HG03354 (cell line): ENCODE results near the gene C16orf54.
"Not testable (repeated sequence)": the region's sequence is repeated elsewhere in the genome, so short reads cannot be mapped to it uniquely, and the experiment has no call there.

Experiments used
- ATAC-seq: cut with Tn5 transposase; IDR thresholded peaks from one replicate; pipeline ENCODE4 v1.9.1; 2021; ENCODE audit warnings: mild to moderate bottlenecking; ENCODE audit not compliant: unreplicated experiment, poor library complexity, severe bottlenecking

Gene C16orf54

GRCh38 chr16:29694384-29695195 is 51.2 kb downstream of the C16orf54 start:
- no peak for ATAC-seq

- not testable (repeated sequence) for ATAC-seq
These were observed 53.2 kb downstream of the C16orf54 start for GRCh38 chr16:29692606-29693005.
